ENCODE measurements around the gene NPTX1.

Gene NPTX1

GRCh38 chr17:80519091-80519781, 42.8 kb upstream of the NPTX1 start:
- Histone ChIP-seq H3K4me1 (ENCODE audit: low read depth, poor library complexity, severe bottlenecking) (no peaks in the 10 kb centered on the region), H3K4me2 (no peak overlapping the region), H3K9ac (no peak overlapping the region), H3K79me2 (ENCODE audit: insufficient read depth, low read depth) (no peaks in the 10 kb centered on the region), H3K36me3 (ENCODE audit: insufficient read depth) (no peaks in the 10 kb centered on the region), H3K27ac (no peak overlapping the region), H3K4me3 (IDR thresholded peaks at IDR 0.05; ENCODE audit: insufficient read depth, low read depth, low read length) (no peak overlapping the region), H2AFZ (ENCODE audit: low read depth) (no peak overlapping the region), H4K20me1 (ENCODE audit: insufficient read depth) (no peaks in the 10 kb centered on the region), H3K27me3 (ENCODE audit: insufficient read depth, low read depth) (peaks cover 98% of the 10 kb centered on the region)
- no peak for TF ChIP-seq CTCF (conservative IDR thresholded peaks at IDR 0.05; ENCODE audit: low read depth, low read length)

GRCh38 chr17:80518392-80518791, 42.0 kb upstream of the NPTX1 start:
- Histone ChIP-seq H3K27ac (no peak overlapping the region), H3K79me2 (ENCODE audit: insufficient read depth, low read depth) (no peaks in the 10 kb centered on the region), H3K4me2 (no peak overlapping the region), H3K9ac (no peak overlapping the region), H3K4me3 (IDR thresholded peaks at IDR 0.05; ENCODE audit: insufficient read depth, low read depth, low read length) (no peak overlapping the region), H3K4me1 (ENCODE audit: low read depth, poor library complexity, severe bottlenecking) (no peaks in the 10 kb centered on the region), H3K27me3 (ENCODE audit: insufficient read depth, low read depth) (peaks cover 98% of the 10 kb centered on the region), H4K20me1 (ENCODE audit: insufficient read depth) (no peaks in the 10 kb centered on the region), H2AFZ (ENCODE audit: low read depth) (no peak overlapping the region), H3K36me3 (ENCODE audit: insufficient read depth) (no peaks in the 10 kb centered on the region)
- no peak for TF ChIP-seq CTCF (conservative IDR thresholded peaks at IDR 0.05; ENCODE audit: low read depth, low read length)

- no peak overlapping the region for H3K4me3 ChIP-seq (IDR thresholded peaks at IDR 0.05; ENCODE audit: insufficient read depth, low read depth, low read length)
- H3K79me2 ChIP-seq (ENCODE audit: insufficient read depth, low read depth), result no peaks in the 10 kb centered on the region
- no peak overlapping the region for H3K9ac ChIP-seq
- no peak for TF ChIP-seq CTCF (conservative IDR thresholded peaks at IDR 0.05; ENCODE audit: low read depth, low read length)
- no peaks in the 10 kb centered on the region for H3K4me1 ChIP-seq (ENCODE audit: low read depth, poor library complexity, severe bottlenecking)
- H3K4me2 ChIP-seq, result no peak overlapping the region
- H4K20me1 ChIP-seq (ENCODE audit: insufficient read depth), result no peaks in the 10 kb centered on the region
- no peak overlapping the region for H3K27ac ChIP-seq
- peaks cover 98% of the 10 kb centered on the region for H3K27me3 ChIP-seq (ENCODE audit: insufficient read depth, low read depth)
- no peaks in the 10 kb centered on the region for H3K36me3 ChIP-seq (ENCODE audit: insufficient read depth)
- no peak overlapping the region for H2AFZ ChIP-seq (ENCODE audit: low read depth)
Measured at GRCh38 chr17:80517641-80518040, 41.2 kb upstream of the NPTX1 start.

GRCh38 chr17:80516171-80516932, 39.9 kb upstream of the NPTX1 start:
- TF ChIP-seq CTCF (conservative IDR thresholded peaks at IDR 0.05; ENCODE audit: low read depth, low read length), result no peak
- no peak overlapping the region for H3K9ac ChIP-seq

More at GRCh38 chr17:80516171-80516932, 39.9 kb upstream of the NPTX1 start:
- H2AFZ ChIP-seq (ENCODE audit: low read depth), result no peak overlapping the region
- no peak overlapping the region for H3K4me2 ChIP-seq
- no peak overlapping the region for H3K27ac ChIP-seq
- peaks cover 98% of the 10 kb centered on the region for H3K27me3 ChIP-seq (ENCODE audit: insufficient read depth, low read depth)
- H4K20me1 ChIP-seq (ENCODE audit: insufficient read depth), result no peaks in the 10 kb centered on the region
- H3K4me1 ChIP-seq (ENCODE audit: low read depth, poor library complexity, severe bottlenecking), result no peaks in the 10 kb centered on the region
- H3K79me2 ChIP-seq (ENCODE audit: insufficient read depth, low read depth), result no peaks in the 10 kb centered on the region
- no peaks in the 10 kb centered on the region for H3K36me3 ChIP-seq (ENCODE audit: insufficient read depth)
- H3K4me3 ChIP-seq (IDR thresholded peaks at IDR 0.05; ENCODE audit: insufficient read depth, low read depth, low read length), result no peak overlapping the region
